ENCODE measurements around the gene SYN1.

DNA sequence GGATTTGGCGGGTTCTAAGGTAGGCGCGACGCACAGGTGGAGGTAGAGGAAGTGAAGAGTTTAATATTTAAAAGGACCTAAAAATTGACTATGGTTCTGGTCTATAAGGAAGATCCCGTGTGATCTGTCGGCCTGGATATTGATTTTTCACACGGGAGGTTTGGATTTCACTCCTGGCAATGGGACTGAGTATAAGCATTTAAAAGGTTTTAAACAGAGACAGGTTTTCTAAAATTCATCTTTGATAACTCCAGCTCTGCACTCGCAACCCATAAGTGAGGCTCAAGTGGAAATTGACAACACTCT, 39.7 kb upstream of the SYN1 start:
- no peak for TF ChIP-seq CTCF (IDR thresholded peaks at IDR 0.05)
- TF ChIP-seq, protein P1, sequence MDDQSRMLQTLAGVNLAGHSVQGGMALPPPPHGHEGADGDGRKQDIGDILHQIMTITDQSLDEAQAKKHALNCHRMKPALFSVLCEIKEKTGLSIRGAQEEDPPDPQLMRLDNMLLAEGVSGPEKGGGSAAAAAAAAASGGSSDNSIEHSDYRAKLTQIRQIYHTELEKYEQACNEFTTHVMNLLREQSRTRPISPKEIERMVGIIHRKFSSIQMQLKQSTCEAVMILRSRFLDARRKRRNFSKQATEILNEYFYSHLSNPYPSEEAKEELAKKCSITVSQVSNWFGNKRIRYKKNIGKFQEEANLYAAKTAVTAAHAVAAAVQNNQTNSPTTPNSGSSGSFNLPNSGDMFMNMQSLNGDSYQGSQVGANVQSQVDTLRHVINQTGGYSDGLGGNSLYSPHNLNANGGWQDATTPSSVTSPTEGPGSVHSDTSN (IDR thresholded peaks at IDR 0.05) = no peak
- no peak for TF ChIP-seq SIN3A (IDR thresholded peaks at IDR 0.05; ENCODE audit: borderline replicate concordance, low read depth, low read length)
- TF ChIP-seq MXI1 (IDR thresholded peaks at IDR 0.05; ENCODE audit: low read depth, low read length) = no peak
- no peak for TF ChIP-seq REST (IDR thresholded peaks at IDR 0.05; ENCODE audit: low read depth, low read length)
- TF ChIP-seq, protein P2, sequence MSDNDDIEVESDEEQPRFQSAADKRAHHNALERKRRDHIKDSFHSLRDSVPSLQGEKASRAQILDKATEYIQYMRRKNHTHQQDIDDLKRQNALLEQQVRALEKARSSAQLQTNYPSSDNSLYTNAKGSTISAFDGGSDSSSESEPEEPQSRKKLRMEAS (IDR thresholded peaks at IDR 0.05; ENCODE audit: low read depth) = no peak
- no peak for TF ChIP-seq YY1 (IDR thresholded peaks at IDR 0.05; ENCODE audit: low read depth)
- no peak for TF ChIP-seq EP300 (IDR thresholded peaks at IDR 0.05; ENCODE audit: borderline replicate concordance in 1 of 2, low read depth in 1 of 2, low read length in 1 of 2)
- no peak for TF ChIP-seq EZH2phosphoT487 (IDR thresholded peaks at IDR 0.05; ENCODE audit: borderline replicate concordance, low read depth)
- no peak for TF ChIP-seq JUND (IDR thresholded peaks at IDR 0.05)
